Upper lobe of right lung (tissue), 1 donor: ENCODE data around the gene CHCHD6. TPM values are rescaled to one million over a fixed set of nuclear protein-coding genes. Genes with fewer than 3 reads are reported as not detected.
A peak's percentile ranks its signal among the peaks of the same experiment; 100 is the strongest.

Experiments used
- ATAC-seq: fragments of 200-7000 bp; cut with Tn5 transposase; one replicate; pipeline ENCODE4 v1.9.1; 2020; ENCODE audit warnings: mild to moderate bottlenecking, moderate library complexity
- DNase-seq: peaks from one replicate; pipeline ENCODE4 v3.0.0-alpha.2; 2020
- H3K27ac ChIP-seq: fragments of 200-600 bp; one replicate; pipeline ENCODE4 v1.8.0; 2022
- H3K27me3 ChIP-seq: fragments of 200-600 bp; one replicate; pipeline ENCODE4 v1.8.0; 2022; ENCODE audit warnings: mild to moderate bottlenecking
- H3K36me3 ChIP-seq: fragments of 200-600 bp; one replicate; pipeline ENCODE4 v1.8.0; 2022
- H3K4me1 ChIP-seq: fragments of 200-600 bp; one replicate; pipeline ENCODE4 v1.8.0; 2022
- H3K4me3 ChIP-seq: fragments of 200-600 bp; one replicate; pipeline ENCODE4 v1.8.0; 2022; ENCODE audit warnings: mild to moderate bottlenecking
- H3K9me3 ChIP-seq: fragments of 200-600 bp; one replicate; pipeline ENCODE4 v1.8.0; 2022
- CTCF ChIP-seq: fragments of 200-600 bp; IDR thresholded peaks from one replicate; pipeline ENCODE4 v1.8.0; 2022; ENCODE audit warnings: antibody characterized with exemption
- intact Hi-C: fragments of 100-400 bp; cut with DNase I; formaldehyde crosslinking; loops from one replicate; pipeline ENCODE4 v1.11.0; 2022
- total RNA-seq: library from RNA; stranded (reverse); fragmentation: NEBNext Ultra II Directional; extraction: Animal tissue kit (Norgen Biotek cat#: 25700); gene quantifications from one replicate; pipeline ENCODE4 v1.2.1, GENCODE V29; 2021
- donor health status: DM: no; HTN: yes; CAD: no; lungs with severe emphysema.

CHCHD6 gene
- total RNA-seq, 1 donor from 2014 or later: 17.1 TPM

- Histone ChIP-seq H3K36me3 (no peaks in the 10 kb centered on the region), H3K9me3 (peaks cover 1% of the 10 kb centered on the region), H3K4me1 (peaks cover 7% of the 10 kb centered on the region), H3K27ac (no peak overlapping the region), H3K27me3 (no peaks in the 10 kb centered on the region), H3K4me3 (no peak overlapping the region)
- intact Hi-C loops: loop anchor here (10.0 kb wide), 1 partner anchor 226 kb away; no protein-coding TSS in a partner anchor
- no peak for ATAC-seq
- no peak for TF ChIP-seq CTCF
- DNase-seq: no peak
Measured at GRCh38 chr3:126980266-126980811, 276.3 kb downstream of the CHCHD6 start.

GRCh38 chr3:126982126-126982470 is 278.1 kb downstream of the CHCHD6 start:
- peak overlapping the region; percentile 58 for H3K4me3 ChIP-seq
- H3K36me3 ChIP-seq: no peaks in the 10 kb centered on the region
- peaks cover 7% of the 10 kb centered on the region for H3K4me1 ChIP-seq
- peak overlapping the region; percentile 81 for H3K27ac ChIP-seq
- no peaks in the 10 kb centered on the region for H3K27me3 ChIP-seq
- no peak for TF ChIP-seq CTCF
- H3K9me3 ChIP-seq: no peaks in the 10 kb centered on the region
- peak; percentile 15 for ATAC-seq
- intact Hi-C loops: loop anchor here (10.0 kb wide), 1 partner anchor 227 kb away; no protein-coding TSS in a partner anchor
- DNase-seq: no peak

- H3K4me1 ChIP-seq: peaks cover 7% of the 10 kb centered on the region
- H3K9me3 ChIP-seq: no peaks in the 10 kb centered on the region
- no peaks in the 10 kb centered on the region for H3K27me3 ChIP-seq
- H3K36me3 ChIP-seq: no peaks in the 10 kb centered on the region
- peak; percentile 93 for ATAC-seq
- H3K27ac ChIP-seq: peak within 1 kb of the TSS; percentile 81
- TF ChIP-seq CTCF: peak; percentile 96
- intact Hi-C loops: loop anchor here (10.0 kb wide), 1 partner anchor 228 kb away; no protein-coding TSS in a partner anchor
- H3K4me3 ChIP-seq: peak within 1 kb of the TSS; percentile 77
- peak; percentile 92 for DNase-seq
Measured at GRCh38 chr3:126982471-126983175, 278.6 kb downstream of the CHCHD6 start, which contains the start of gene PLXNA1. Gene PLXNA1, plus strand, starts transcription at chr3:126983115. Its CDS starts 5,479 bp downstream, at chr3:126988594.

- Histone ChIP-seq H3K4me3 (peak overlapping the region; percentile 77), H3K36me3 (no peaks in the 10 kb centered on the region), H3K9me3 (no peaks in the 10 kb centered on the region), H3K27me3 (no peaks in the 10 kb centered on the region), H3K27ac (no peak overlapping the region), H3K4me1 (peaks cover 7% of the 10 kb centered on the region)
- intact Hi-C loops: loop anchor here (10.0 kb wide), 1 partner anchor 228 kb away; no protein-coding TSS in a partner anchor
- DNase-seq (no peak), ATAC-seq (no peak)
- TF ChIP-seq CTCF: no peak
Measured at GRCh38 chr3:126983276-126983652, 279.2 kb downstream of the CHCHD6 start.

GRCh38 chr3:126983653-126984390 is 279.8 kb downstream of the CHCHD6 start:
- ATAC-seq (no peak), DNase-seq (peak; percentile 74)
- Histone ChIP-seq H3K4me3 (peak overlapping the region; percentile 77), H3K27ac (peak overlapping the region; percentile 47), H3K4me1 (peaks cover 7% of the 10 kb centered on the region), H3K27me3 (no peaks in the 10 kb centered on the region), H3K9me3 (no peaks in the 10 kb centered on the region), H3K36me3 (peaks cover 2% of the 10 kb centered on the region)
- TF ChIP-seq CTCF: no peak
- intact Hi-C loops: loop anchor here (10.0 kb wide), 1 partner anchor 229 kb away; no protein-coding TSS in a partner anchor
